GM12872 (cell line): ENCODE measurements around the gene WDR6.

Experiments used
- TF ChIP-seq, protein P1 (sequence below): IDR thresholded peaks from 3 replicates; pipeline ENCODE4 v1.5.1; 2011; ENCODE audit warnings: low read depth, mild to moderate bottlenecking, low read length, moderate library complexity; ENCODE audit not compliant: insufficient read depth

Gene WDR6

GRCh38 chr3:49057268-49057667 lies 50.1 kb downstream of the WDR6 start:
- TF ChIP-seq, protein P1, sequence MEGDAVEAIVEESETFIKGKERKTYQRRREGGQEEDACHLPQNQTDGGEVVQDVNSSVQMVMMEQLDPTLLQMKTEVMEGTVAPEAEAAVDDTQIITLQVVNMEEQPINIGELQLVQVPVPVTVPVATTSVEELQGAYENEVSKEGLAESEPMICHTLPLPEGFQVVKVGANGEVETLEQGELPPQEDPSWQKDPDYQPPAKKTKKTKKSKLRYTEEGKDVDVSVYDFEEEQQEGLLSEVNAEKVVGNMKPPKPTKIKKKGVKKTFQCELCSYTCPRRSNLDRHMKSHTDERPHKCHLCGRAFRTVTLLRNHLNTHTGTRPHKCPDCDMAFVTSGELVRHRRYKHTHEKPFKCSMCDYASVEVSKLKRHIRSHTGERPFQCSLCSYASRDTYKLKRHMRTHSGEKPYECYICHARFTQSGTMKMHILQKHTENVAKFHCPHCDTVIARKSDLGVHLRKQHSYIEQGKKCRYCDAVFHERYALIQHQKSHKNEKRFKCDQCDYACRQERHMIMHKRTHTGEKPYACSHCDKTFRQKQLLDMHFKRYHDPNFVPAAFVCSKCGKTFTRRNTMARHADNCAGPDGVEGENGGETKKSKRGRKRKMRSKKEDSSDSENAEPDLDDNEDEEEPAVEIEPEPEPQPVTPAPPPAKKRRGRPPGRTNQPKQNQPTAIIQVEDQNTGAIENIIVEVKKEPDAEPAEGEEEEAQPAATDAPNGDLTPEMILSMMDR, result no peak

GRCh38 chr3:49058011-49058410 lies 50.8 kb downstream of the WDR6 start:
- TF ChIP-seq, protein P1, result no peak
